SW480 (cell line): ENCODE measurements around the gene HTR3A.

ENCODE experiments used
- DNase-seq: peaks from one replicate; pipeline ENCODE4 v3.0.0-alpha.2; 2016; ENCODE audit warnings: low spot score

Gene HTR3A

DNA sequence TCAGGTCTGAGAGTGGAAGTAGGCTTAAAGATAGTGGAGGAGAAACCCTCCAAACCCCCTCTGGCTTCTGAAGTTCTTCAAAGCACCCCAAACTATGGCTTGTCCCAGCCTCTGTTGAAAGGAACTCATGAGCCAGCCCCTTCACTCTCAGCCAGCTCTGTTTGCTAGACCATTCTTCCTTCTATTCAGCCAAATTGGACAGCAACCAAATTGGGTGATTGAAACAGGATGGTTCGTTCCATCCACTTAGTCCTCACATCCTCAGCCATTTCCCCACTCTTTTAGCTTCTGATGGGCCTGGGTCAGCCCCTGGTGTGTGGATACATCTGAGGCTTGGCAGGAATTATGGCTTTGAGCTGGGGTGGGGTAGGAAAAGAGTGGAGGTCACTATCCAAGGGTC, 4.5 kb downstream of the HTR3A start:
- no peak for DNase-seq

GRCh38 chr11:113980785-113981184, 5.9 kb downstream of the HTR3A start:
- DNase-seq, result no peak

GRCh38 chr11:113982306-113982705, 7.4 kb downstream of the HTR3A start:
- DNase-seq, result no peak

- DNase-seq, result no peak
These were observed 9.9 kb downstream of the HTR3A start for GRCh38 chr11:113984781-113985180.

- DNase-seq, result no peak
These were observed 11.0 kb downstream of the HTR3A start for GRCh38 chr11:113985906-113986305.

DNA sequence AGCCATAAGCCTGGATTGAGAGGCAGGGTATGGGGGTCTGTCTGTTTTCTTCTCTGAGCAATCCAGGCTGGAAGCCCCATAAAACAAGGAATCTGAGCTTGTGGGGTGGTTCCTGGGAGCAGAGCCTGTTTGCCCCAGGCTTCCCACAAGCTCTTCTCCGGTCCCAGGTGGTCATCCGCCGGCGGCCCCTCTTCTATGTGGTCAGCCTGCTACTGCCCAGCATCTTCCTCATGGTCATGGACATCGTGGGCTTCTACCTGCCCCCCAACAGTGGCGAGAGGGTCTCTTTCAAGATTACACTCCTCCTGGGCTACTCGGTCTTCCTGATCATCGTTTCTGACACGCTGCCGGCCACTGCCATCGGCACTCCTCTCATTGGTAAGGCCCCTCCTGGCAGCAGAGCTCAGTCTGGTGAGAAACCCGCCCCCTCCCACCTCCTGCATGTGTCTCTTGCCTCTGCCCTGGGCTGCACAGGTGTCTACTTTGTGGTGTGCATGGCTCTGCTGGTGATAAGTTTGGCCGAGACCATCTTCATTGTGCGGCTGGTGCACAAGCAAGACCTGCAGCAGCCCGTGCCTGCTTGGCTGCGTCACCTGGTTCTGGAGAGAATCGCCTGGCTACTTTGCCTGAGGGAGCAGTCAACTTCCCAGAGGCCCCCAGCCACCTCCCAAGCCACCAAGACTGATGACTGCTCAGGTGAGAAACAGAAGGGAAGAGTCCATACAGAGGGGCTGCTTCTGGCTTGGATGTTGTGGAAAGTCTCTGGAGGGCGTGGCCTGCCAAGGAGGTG, 11.6 kb downstream of the HTR3A start:
- no peak for DNase-seq

- no peak for DNase-seq
These were observed 14.5 kb downstream of the HTR3A start for GRCh38 chr11:113989381-113989780.

DNA sequence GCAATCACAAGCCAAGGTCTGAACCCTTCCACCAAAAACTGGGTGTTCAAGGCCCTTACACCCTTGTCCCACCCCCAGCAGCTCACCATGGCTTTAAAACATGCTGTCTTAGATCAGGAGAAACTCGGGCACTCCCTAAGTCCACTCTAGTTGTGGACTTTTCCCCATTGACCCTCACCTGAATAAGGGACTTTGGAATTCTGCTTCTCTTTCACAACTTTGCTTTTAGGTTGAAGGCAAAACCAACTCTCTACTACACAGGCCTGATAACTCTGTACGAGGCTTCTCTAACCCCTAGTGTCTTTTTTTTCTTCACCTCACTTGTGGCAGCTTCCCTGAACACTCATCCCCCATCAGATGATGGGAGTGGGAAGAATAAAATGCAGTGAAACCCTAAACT, 15.0 kb downstream of the HTR3A start:
- DNase-seq, result no peak

DNA sequence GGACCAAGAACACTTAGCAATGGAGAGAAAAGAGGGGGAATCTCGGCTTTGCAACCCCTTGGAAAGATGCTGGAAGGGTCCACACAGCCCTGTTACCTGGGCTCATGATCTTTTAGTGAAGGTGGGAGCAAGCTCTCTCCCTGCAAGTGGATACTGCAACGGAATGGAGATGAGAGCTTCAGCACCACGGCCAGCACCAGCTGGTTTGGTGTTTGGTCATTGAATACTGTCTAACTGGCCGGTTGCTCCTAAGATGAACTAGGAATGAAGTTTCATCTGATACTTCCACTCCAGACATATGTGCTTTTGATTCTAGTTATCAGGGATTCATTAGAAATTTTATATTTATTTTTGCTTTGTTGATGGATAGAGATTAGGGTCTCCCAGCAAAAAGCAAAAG, 16.3 kb downstream of the HTR3A start:
- DNase-seq, result peak; percentile 39

GRCh38 chr11:113991718-113992458, 17.0 kb downstream of the HTR3A start:
- no peak for DNase-seq

- no peak for DNase-seq
These were observed 17.7 kb downstream of the HTR3A start for GRCh38 chr11:113992459-113993110.

DNA sequence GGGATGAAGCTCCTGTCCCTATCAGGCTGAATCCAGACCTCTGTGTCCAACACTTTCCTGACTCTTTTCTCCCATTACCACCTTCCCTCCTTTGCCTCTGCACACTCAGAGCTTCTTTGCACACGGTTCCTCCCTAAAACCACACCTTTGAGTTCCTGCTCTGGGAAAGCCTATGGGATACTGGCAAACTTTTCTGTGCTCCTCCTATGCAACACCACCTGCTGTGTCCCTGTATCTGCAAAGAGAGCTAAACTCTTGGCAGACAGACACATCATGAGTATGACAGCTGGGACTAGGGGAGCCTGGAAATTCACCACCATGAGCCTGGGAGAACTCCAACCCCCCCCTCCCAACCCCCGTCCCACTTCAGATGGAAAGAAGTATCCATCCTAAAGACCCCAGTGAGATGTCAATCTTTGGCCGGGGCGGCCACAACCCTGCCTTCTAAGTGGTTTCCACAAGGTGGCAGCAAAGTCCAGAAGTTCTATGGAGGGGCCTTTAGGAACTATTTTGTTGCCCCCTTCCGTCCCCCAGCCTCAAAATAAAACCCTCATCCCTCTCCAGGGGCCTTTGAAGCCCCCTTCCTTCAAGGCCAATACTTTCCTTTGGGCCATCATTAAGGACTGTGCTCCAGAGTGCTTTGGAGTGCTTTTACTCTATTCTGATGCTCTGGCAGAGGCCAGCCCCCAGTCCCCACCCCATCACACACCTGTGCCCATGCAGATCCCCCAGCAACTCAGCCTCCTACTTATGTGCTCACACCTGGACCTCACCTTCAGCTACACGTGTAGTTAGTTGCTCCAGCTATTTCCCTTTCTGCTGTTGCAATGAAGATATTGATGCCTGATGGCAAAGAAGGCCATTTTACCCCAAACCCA, 19.4 kb downstream of the HTR3A start:
- no peak for DNase-seq

GRCh38 chr11:113997473-113997872, 22.6 kb downstream of the HTR3A start:
- DNase-seq, result no peak

DNA sequence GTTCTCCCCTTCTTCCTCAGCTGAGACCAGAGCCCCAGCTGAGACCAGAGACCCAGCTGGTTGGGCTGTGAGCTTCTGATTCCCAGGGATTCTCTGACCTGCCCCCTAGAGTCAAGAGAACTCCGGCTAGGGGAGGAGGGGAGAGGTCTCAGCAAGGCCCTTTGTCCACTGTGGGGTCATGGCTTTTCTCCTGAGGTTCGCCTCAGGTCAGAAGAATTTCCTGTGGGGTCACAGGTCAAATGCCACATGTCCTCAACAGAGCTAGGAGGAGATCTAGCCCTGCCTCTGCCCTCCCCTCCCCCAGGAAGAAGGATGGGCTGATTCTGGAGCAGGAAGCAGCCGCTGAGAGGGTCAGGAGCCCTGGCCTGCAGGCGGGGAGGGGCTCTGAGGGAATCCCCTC, 23.7 kb downstream of the HTR3A start:
- no peak for DNase-seq

- no peak for DNase-seq
These were observed 25.6 kb downstream of the HTR3A start for GRCh38 chr11:114000526-114000925.

DNA sequence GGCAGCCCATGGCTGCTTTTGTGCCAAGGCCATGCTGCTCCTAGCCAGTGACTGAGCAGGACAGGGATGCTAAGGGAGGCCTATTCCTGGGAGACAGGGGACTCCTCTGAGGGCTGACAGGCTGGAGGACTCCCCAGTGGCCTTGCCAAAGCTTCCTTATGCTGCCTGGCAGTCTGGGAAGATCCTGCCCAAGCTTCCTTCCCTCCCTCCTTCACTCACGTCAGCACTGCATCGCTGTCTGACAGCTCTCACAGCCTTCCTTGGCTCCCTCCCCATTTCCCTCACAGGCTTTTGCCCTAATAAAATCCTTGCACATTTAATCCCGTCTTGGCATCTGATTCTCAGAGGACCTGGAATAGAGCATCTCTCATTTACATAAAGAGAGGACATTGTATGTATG, 26.5 kb downstream of the HTR3A start:
- DNase-seq, result no peak

- peak; percentile 8 for DNase-seq
These were observed 33.4 kb downstream of the HTR3A start for GRCh38 chr11:114008331-114008730.

DNA sequence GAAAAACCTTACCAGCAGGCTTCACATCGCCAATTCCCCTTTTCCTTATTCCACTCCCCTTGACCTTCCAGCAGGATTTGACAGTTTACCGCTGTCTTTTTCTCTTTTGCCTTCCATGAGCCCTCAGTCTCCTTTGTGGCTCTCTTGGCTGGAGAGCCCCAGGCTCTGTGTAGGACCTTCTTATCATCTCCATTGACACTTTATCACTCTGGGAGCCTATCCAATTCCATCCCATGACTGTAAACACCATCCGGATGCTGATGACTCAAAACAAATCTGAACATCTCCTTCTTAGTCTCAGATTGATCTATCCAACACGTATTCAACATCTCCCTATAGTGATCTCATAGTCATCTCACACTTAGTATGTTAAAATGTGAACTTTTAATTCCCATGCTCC, 36.0 kb downstream of the HTR3A start:
- DNase-seq, result no peak

DNA sequence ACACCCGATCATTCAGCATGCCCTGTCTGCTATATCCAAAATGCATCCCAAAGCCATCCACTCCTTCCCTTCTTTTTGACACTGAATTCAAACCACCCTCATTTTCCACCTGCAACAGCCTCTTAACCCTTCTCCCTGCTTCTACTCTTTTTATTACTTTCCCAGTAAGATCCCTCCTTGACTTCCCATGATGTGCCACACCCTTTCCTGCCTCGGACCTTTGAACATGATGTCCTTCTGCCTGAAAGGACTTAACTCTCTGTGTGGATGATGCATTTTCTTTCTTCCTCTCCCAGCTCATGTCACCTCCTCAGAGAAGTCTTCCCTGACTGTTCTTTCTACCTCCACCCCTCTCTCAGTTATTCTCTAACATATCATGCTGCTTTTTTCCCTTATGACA, 36.5 kb downstream of the HTR3A start:
- no peak for DNase-seq

GRCh38 chr11:114015117-114015516, 40.2 kb downstream of the HTR3A start:
- DNase-seq, result no peak

GRCh38 chr11:114016986-114017385, 42.1 kb downstream of the HTR3A start:
- no peak for DNase-seq

DNA sequence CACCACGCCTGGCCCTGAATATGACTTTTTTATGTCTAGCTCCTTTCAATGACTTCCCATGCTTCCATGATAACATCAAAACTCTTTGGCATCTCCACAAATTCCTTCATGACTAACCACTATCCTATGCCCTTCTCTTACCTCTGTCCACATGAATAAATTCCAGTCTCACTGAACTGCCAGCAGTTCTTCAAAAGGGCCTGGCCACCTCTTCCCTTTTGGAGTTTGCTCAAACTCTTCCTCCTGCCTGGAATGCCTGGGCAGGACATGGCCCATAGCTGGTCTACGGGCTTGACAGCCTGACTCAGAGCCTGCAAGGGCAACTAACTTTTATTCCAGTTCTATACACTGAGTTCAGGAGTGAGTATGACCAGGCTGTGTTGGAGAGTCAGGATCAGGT, 42.8 kb downstream of the HTR3A start:
- DNase-seq, result peak; percentile 40
